Stimulated activated CD4-positive, alpha-beta T cell treated with anti-CD3 and anti-CD28 coated beads, Interleukin-4, amount 100 ng/mL, for 1 hour (primary cell): ENCODE results near the gene MAML3.
A peak's percentile ranks its signal among the peaks of the same experiment; 100 is the strongest.

Experiments
- DNase-seq: peaks from one replicate; pipeline ENCODE4 v3.0.0-alpha.2; 2020

The MAML3 gene

DNA sequence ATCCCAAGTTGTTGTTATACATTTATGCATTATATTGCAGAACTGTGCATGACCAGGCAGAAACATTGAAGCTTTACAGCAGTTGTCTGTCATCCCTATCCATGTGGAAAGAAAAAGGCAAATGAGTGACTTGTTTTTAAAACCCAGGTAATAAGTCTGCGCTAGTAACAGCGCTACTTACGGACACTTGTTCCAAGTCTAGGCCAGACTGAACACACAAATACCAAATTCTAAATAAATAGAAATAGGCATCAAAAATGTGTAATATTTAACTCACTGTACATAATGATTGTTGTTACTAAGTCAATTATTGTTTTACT is 548 bp upstream of the MAML3 start:
- DNase-seq: no peak

DNA sequence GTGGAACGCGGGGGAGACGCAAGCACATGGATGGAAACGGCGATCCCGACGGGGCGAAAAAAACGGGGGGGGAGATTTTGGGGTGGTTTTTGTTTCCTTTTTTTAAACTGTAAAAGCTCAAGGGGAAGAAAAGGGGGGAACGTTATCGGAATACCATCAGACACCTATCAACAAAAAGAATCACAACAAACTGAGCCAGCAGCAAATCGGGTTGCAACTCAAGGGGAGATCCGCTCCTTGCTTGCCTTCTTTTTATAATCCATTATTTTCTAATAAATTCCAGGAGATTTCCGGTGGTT is 616 bp downstream of the MAML3 start:
- no peak for DNase-seq

DNA sequence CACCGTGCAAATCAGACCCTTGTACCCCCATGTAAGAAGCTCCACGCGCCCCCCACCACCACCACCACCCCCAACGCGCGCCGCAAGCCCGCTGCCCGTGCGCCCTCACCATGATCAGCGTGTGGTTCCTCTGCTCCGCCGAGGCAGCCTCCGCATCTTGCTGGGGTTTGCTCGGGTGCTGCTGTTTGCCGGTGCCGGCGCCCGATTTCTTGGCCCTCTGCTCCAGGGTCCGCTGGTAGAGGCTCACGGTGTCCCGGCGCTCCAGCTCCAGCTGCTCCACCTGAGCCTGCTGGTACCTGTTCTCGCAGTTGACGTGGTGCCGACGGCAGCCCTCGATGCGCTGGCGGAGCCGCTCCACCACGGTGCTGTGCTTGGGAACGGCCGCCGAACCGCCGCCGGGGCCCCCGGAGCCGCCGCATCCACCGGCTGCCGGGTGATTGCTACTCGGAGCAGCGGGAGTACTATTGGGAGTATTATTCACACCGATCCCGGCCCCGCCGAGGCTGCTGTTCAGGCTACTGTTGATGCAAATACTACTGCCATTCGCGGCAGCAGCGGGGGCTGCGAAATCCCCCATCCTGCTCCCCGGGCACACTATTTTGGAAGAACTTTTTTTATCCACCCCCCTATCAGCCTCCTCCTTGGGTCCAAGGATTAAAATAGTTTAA is 1.1 kb downstream of the MAML3 start:
- DNase-seq: peak; percentile 51

DNA sequence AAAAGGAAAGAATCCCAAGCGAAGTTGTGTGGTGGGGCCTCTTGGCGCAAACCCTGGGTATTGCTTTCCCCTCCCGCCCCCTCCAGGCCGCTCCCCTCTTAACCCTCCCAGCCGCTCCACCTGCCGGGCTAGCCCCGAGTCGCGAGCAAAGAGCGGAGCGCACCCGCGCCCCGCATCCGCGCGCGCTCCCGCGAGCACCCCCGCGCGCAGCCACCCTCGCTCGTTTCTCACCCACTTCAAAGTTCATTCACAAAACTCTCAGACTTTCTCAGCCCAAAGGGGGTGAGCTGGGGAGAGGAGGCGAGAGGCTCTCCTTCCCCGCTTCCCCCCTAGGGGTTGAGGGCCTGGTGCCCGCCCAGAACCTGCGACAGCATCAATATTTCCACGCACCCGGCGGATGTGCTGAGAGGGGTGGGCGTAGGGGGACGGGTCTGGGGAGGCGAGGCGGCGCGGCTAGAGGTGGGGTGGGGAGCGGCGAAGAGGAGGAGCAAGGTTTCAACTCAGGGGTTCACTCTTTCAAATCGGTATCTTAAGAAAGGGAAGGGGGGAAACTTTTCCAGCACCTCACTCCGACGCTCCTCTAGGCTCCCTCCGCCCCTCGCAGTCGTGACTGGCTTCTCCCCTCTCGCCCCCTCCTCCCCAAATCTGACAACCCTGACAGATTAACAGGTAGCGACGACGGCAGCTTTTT is 1.8 kb downstream of the MAML3 start:
- DNase-seq: peak; percentile 72

DNA sequence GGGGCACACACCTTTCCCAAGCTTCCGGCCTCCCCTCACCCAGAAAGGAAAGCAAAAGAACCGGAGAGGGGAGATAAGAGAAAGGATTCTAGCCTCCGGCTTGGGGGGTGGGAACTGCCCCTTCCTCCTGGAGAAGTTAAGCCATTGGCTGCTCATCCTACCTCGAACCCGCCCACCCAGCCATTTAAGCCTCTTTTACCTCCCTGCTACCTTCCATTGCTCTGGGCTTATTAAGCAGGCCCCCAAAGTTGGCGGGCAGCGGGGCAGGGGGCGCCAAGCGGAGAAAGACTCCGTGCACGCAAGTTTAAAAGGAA is 2.3 kb downstream of the MAML3 start:
- peak; percentile 55 for DNase-seq

DNA sequence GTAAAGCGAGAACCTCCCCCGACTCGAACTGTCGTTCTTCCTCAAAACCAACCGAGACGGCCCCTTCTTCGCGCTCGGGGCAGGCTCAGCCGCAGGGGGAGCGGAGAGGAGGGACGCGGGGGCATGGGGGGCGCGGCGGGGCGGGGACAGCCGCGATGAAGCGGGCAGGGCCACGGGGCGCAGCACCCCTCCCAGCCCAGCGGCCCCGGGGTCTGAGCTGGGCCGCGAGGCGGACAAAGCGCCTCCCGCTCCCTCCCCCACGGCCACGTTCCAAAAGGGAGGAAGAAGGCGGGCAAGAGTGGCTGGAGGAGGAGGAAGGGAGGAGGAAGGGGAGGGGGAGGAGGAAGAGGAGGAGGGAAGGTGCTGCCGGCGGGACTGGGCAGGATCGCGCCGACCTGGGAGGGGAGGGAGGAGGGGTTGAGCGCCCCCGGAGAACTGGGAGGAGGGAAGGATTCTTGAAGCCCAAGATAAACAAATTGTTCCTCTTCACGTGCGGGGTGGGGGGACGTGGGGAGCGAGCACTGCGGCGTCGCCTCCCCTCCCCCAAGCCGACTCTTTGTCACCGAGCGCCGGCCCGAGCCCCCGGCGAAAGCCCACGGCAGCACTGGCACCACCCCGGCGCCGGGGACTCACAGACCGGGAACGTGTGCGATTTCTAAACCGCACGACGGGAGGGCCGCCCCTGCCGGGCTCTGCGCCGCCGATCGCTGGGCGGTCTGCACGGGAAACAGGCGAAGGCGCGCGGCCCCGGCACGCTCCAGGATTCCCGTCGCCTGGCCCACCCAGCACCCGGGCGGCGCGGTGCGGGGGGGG is 2.9 kb downstream of the MAML3 start:
- peak; percentile 57 for DNase-seq

DNA sequence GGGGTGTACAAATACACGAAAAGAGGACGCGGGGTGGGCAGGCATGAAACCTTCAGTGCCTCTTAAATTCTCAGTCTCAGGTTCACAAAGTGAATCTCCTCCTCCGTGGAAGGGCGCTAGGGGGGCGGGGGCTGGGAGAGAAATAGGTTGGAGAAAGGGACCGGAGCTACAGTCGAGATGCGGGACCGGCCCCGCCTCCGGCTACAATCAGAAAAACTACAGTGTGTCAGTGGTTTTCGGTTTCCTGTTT is 3.4 kb downstream of the MAML3 start:
- DNase-seq: no peak

DNA sequence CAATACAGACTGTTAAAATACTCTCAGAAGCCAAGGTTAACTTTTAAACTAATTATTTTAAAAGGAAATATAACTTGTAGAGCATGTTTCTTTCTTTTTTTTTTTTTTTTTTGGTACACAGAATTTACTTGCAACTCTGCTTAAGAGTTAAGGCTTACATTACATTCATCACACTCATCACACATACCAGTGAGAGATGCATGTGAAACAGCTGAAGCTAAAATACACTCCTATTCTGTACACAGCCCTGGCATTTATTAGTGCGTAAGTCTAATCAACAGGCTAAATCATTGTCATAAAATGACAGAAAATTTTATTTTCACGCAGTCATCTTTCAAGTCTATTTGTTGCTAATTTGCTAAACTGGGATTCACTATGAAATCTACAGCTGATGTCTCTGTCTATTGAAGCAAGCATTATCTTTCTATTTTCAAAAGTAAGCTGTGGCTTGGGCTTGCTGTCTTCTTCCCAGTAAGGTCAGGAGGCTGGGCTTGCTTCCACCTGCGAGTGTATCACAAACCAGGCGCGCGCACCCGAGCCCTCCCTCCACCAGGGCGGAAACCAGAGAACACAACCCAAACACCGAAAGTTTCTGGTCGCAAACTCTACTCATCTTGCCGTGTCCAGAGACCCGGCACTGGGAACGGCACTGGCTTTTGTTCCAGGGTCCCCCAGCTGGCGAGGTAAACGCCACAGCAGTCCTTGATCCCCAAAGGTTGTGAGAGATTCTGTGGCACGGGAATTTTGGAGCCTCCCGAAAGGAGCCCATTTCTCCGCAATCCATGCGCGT is 3.9 kb downstream of the MAML3 start:
- DNase-seq: peak; percentile 63

DNA sequence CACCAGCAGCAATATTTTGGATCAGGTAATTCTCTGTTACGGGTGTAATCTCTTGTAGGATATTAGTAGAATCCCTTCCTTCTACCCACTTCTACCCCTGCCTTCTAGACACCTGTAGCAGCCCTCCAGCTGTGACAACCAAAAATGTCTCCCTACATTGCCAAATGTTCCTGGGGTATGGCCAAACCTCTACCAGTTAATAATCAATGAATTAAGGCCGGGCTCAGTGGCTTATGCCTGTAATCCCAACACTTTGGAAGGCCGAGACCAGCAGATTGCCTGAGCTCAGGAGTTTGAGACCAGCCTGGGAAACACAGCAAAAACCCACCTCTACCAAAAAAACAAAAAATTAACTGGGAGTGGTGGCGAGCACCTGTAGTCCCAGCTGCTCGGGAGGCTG is 9.9 kb downstream of the MAML3 start:
- no peak for DNase-seq

DNA sequence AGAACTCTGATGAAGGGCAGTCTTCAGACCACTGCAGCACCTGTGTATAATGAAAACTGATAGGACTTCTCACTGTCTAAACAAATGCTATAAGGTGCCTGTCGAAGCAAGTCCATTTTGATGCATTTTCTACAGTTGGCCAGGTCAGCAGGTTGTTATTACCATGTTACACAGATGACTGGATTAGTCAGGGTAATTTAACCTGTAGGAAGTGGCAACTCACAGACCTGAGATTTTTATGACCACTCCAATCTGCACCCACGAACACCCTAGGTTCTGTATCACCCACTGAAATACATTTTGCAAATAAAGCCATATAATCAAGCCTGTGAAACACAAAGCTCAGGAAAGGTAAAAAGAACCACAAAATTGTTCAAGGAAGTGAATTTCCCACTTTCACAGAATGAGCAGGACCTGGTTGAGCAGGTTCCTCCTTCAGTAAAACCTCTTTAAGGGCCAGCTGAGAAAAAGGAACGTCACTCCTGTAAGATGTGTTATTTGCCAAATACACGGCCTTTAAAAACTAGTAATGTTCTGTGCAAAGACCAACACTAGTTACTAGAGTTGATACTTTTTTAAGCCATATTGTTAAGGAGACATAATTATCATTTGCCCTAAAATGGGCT is 12.7 kb downstream of the MAML3 start:
- DNase-seq: no peak

DNA sequence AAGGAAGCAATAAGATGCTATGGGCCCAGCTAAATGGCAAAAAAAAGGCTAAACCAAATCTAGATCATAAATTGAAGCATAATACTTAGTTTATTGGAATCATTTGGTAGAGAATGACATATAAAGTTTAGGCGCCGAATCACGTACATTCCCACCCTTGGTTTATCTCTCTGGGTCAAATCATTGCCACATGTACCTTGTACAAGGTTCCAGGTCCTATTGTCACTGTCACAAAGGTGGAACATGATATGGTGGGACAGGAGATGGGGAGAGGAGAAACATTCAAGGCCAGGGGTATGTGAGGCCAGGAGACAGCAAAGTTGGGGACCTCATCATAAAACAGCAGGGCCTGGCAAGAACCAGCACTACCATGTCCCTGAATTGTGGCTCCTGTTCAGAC is 13.4 kb downstream of the MAML3 start:
- no peak for DNase-seq

DNA sequence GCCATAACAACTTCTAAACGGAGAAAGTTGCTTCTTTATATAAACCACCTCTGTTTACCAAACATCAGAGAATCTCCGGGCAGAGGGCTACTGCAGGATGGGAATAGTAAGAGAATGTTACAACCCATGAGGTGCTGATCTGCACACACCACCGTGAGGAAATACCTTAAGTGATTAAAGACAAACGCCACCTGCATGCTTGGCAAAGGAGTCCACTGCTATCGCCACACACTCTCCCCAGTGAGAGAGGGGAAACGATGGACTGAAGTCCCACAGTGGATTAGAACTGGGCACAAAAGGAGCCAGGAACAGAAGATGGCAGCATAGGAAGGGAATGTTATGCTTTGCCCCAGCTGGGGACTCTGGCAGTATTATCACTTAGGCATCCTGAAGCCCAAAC is 15.6 kb downstream of the MAML3 start:
- DNase-seq: no peak

DNA sequence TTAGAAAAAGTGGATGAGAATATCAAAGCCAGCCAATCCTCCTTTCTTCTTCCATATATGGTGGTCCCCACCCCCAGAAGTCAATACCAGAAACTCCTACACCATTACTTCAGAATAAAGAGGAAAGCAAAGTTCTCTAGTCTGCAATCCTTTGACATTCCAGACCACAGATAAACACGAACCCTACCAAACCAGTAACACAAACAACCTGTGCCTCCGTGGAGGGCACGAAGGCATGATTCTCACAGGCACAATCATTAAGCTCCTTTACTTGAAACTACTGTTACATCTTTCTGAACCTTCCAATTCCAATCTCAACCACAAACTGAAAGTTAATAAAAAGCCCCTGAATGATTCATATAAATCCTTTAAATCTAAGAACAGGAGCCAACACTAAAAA is 16.3 kb downstream of the MAML3 start:
- DNase-seq: no peak

DNA sequence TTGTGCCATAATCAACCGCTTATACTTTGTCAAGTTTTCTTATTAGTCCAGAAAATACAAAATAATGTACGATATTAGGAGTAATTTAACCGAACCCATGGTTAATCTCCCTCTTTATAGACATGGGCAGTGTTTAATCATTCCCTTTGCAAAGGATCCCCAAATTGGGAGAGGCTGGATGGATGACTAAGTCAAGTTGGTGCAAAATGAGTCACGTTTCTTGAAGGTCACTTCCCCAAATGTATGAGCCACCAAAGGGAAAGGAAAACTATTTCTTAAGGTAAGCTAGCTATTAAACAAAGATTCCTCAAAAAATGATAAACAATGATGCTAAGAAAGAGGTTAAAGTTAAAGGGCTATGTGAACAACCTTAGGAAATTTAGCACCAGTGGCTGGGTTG is 17.5 kb downstream of the MAML3 start:
- DNase-seq: no peak

DNA sequence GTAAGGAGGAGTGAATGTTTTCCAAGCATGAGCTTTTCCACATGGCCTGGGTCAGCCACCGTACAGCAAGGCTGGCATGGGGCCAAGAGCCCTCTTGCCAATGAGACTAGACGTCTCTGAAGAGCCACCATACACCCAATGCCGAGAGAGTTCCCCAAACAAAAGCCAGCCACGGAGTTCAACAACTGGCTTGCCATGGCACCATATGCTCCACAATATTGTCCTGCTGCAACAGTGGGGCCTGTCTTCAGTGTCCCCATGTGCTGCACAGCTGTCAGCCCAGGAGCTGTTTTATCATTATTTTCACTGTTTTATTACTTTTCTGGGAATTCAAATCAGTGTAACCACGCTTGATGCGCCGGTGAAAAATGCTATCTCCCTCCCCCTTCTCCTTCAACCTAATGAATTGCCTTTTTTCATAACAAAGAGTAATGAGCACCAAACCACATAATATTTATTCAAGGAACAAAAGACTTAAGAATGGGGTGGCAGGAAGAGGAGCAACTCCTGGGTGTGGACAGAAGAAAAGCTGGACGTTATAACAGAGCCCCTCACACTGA is 18.4 kb downstream of the MAML3 start:
- no peak for DNase-seq

DNA sequence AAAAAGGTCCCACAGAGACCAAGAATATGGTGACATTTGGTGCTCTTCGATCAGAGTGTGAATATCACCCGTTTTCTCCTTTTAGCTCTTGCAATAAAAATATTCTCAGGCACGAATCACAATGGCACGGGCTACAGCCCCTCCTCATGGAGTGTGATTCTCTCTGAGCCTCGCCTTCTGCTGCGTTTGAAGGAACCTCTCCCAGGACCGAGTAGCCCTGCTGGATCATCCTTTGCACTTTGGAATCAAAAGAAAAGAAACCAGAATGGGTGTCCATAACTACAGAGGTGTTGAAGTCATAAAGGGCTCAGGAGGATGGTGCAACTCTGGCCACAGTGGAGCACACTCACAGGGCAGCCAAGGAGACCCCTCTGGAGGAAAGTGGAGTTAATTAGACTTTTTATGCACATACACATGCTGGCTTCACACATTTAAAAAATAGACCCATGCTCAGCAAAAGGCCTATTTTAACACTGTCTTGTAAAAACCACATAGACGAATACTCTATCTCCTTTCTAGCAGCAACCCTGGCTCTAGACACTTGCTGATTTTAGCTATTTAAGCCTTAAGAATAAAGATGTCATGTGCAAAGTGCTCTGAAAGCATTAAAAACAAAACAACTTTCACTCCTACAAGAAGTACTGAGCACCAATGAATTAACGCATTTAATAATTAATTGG is 19.1 kb downstream of the MAML3 start:
- DNase-seq: no peak

DNA sequence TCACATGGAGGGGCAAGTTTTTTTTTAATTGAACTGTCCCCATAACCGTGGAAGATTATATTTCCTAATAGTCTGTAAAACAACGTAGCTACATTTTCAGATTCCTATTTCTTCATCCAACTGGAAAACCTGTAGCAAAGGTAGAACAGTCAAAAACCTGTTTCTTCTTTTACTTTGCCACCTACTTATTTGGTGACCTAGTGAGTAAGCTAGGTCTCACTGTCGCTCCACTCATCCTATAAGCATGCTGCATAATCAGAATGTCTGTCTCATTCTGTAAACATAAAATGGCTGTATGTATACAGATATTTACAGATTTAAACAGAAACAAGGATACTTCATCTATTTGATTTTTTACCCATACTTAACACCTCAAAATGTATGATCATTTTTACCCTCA is 20.4 kb downstream of the MAML3 start:
- DNase-seq: no peak

DNA sequence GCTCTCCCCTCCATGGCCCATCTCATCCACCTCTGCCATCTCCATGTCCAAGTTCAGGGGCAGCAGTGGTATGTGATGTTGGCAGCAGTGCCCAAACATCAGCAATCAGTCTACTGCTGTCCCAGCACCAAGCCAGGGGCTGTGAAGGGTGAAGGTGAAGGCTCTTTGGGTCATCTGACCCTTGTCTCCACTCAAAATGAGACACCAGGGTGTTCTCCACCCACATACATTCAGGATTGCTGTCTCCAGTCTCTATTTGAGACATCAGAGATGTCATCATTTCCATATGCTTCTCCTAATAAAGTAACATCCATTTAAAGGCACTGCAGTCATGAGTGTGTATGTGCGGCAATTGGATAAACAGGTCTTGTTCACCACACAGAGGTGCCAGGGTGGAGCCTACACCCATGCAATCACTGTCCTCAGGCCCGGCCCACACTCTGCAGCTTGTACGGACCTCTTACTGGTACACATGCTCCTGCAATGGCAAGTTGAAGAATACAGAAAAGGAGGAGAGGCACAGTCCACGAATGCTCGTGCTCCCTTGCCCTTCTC is 22.2 kb downstream of the MAML3 start:
- DNase-seq: no peak

DNA sequence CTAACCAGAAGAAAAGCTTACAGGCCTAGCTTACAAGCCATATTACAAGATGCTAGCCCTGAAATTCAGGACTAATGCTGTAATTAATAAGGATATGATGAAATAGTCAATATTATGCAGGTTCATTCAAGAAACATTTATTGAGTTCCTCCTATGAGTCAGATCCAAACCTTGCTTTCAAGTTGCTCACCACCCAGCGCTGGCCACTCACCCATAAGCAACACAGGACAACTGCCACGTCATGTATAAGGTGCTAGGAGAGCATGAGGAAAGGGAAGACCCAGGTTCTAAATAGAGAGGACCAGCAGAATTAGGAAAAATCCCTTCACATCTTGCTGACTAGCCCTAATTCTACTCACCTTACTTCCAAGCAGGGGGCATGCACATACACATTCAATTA is 23.3 kb downstream of the MAML3 start:
- DNase-seq: no peak

DNA sequence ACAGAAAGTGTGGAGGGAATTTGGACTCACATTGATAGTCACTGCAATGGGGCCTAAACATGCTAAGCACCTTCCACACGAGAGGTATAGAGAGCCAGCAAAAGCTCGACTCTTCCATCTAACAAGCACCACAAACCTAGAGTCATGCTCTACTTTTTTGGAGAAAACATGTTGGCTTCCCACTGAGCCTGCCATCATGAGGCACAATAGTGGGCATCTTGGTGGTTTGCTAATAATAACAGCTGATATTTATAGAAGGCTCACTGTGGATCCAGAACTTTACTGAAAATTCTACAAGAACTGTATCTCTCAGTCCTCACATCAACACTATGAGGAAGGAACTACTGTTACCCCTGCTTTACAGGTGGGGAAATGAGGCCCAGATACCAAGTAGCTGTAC is 26.6 kb downstream of the MAML3 start:
- no peak for DNase-seq

DNA sequence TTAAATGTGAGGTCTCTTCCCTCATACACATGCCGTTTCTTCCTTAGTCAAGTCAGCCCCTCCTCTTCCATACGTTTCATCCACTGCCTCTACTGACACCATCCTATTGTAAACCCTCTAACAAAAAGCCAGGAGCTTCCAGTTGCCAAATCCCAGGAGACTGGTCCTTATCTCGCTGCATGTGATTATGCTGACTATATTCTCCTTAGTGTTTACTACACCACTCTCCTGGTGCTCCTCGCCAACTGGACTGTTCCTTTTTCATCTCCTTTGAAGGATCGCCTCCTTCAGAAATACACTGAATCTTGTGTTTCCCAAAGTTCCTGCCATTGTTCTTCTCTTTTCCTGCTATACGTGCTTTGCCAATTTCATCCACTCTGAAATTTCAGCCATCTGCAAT is 27.7 kb downstream of the MAML3 start:
- no peak for DNase-seq

DNA sequence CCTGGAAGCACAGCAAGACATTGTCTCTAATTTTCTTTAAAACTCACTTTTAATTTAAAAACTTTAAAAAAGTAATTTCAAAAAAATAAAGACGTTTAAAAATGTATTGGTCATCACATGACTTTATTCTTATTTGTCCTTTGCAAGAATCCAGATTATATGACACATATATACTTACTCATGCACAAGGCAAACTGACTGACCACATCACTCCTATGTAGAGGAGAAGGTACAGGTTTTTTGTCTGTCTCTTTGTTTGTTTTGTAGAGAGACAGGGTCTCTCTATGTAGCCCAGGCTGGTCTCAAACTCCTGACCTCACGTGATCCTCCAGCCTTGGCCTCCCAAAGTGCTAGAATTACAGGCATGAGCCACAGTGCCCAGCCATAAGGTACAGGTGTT is 28.6 kb downstream of the MAML3 start:
- DNase-seq: no peak
